HCT116 (cell line): Measurements from ENCODE around the gene LCNL1.

Experiments
- EGR1 ChIP-seq: IDR thresholded peaks from 2 replicates; pipeline ENCODE4 v1.6.1; 2012; ENCODE audit warnings: low read depth
- EZH2 ChIP-seq: fragments of 200-600 bp; sonication (generic); IDR thresholded peaks from 2 replicates; pipeline ENCODE4 v1.6.1; 2017; ENCODE audit warnings: antibody characterized with exemption, mixed run types
- EZH2phosphoT487 ChIP-seq: fragments of 200-600 bp; IDR thresholded peaks from 2 replicates; pipeline ENCODE4 v1.6.1; 2018; ENCODE audit warnings: antibody characterized with exemption, borderline replicate concordance
- POLR2A ChIP-seq: IDR thresholded peaks from 2 replicates; pipeline ENCODE4 v1.7.0; 2011; ENCODE audit warnings: borderline replicate concordance; ENCODE audit not compliant: insufficient read depth, insufficient read length; ENCODE audit errors: extremely low read depth
- POLR2AphosphoS5 ChIP-seq: IDR thresholded peaks from 2 replicates; pipeline ENCODE4 v1.6.1; 2011; ENCODE audit warnings: mild to moderate bottlenecking, low read depth, low read length, moderate library complexity
- RAD21 ChIP-seq: IDR thresholded peaks from 2 replicates; pipeline ENCODE4 v1.6.1; 2012; ENCODE audit warnings: low read depth, mild to moderate bottlenecking
- TF ChIP-seq, protein P1 (sequence below), 3 experiments: fragments of 200-600 bp in 1 of 3; sonication (generic) in 1 of 3; IDR thresholded peaks in 2 of 3; conservative IDR thresholded peaks in 1 of 3; 2 replicates each; pipeline ENCODE4 v1.5.1; 2012 to 2017; ENCODE audit warnings: low read depth in 2 of 3, low read length in 2 of 3, antibody characterized with exemption in 1 of 3, borderline replicate concordance in 1 of 3, control low read depth in 1 of 3, mild to moderate bottlenecking in 1 of 3, mixed read lengths in 1 of 3, mixed run types in 1 of 3, moderate library complexity in 1 of 3; ENCODE audit not compliant: insufficient read depth in 1 of 3
- TF ChIP-seq, protein P2 (sequence below): IDR thresholded peaks from 2 replicates; pipeline ENCODE4 v1.6.1; 2012

DNA sequence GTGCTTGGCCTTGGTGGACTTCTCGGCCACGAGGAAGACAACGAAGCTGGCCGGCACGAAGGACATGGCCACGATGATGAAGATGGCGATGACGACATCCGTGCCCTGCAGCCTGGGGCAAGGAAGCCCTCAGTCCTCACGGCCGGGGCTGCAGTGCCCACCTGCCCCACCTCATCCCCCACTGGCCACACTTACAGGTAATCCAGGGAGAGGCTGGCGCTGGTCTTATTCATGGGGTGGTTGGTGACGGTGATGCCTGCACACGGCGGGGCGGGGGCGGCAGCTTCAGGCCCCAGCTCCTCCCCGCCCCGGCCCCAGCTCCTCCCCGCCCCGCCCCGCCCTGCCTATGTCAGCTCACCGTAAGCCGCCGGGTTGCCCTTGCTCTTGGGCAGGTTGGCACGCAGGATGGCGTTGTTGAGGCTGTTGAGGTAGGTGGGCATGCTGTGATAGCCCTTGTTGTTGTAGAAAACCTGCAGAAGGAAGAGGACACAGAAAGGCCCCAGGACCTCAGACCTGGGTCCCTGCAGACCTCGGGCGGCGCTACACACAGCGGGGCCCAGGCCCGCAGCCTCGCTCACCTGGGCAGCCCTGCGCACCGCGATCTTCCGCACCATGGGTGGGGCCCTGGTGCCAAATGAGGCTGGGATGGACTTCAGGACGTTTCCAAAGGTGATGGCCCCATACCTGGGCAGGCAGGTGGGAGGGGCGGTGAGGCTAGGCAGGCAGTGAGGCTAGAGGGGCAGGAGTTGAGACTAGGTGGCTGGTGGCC is 29.3 kb downstream of the LCNL1 start:
- TF ChIP-seq, protein P1, sequence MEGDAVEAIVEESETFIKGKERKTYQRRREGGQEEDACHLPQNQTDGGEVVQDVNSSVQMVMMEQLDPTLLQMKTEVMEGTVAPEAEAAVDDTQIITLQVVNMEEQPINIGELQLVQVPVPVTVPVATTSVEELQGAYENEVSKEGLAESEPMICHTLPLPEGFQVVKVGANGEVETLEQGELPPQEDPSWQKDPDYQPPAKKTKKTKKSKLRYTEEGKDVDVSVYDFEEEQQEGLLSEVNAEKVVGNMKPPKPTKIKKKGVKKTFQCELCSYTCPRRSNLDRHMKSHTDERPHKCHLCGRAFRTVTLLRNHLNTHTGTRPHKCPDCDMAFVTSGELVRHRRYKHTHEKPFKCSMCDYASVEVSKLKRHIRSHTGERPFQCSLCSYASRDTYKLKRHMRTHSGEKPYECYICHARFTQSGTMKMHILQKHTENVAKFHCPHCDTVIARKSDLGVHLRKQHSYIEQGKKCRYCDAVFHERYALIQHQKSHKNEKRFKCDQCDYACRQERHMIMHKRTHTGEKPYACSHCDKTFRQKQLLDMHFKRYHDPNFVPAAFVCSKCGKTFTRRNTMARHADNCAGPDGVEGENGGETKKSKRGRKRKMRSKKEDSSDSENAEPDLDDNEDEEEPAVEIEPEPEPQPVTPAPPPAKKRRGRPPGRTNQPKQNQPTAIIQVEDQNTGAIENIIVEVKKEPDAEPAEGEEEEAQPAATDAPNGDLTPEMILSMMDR (IDR thresholded peaks at IDR 0.05 in 2 of 3, conservative IDR thresholded peaks at IDR 0.05 in 1 of 3; ENCODE audit: borderline replicate concordance in 1 of 3, insufficient read depth in 1 of 3, low read depth in 2 of 3, low read length in 2 of 3), result no peak
- no peak for TF ChIP-seq EGR1
- TF ChIP-seq EZH2phosphoT487, result no peak
- TF ChIP-seq POLR2AphosphoS5, result no peak
- TF ChIP-seq EZH2, result no peak
- TF ChIP-seq, protein P2, sequence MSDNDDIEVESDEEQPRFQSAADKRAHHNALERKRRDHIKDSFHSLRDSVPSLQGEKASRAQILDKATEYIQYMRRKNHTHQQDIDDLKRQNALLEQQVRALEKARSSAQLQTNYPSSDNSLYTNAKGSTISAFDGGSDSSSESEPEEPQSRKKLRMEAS, result no peak
- TF ChIP-seq POLR2A, result no peak
- no peak for TF ChIP-seq RAD21
